Sigmoid colon (tissue), 4 donors: ENCODE results near the gene FAM118B.

Source experiments
- CTCF ChIP-seq, 4 experiments: fragments of 450-650 bp in 3 of 4; fragments of 200-600 bp in 1 of 4; IDR thresholded peaks; one replicate each; pipeline ENCODE4 v1.5.1; 2016 to 2019; ENCODE audit warnings: antibody characterized with exemption in 4 of 4, mild to moderate bottlenecking in 3 of 4, moderate library complexity in 2 of 4
- EP300 ChIP-seq, 4 donors: sonication (generic); formaldehyde crosslinking; IDR thresholded peaks; one replicate each; pipeline ENCODE4 v1.6.1; 2017; ENCODE audit warnings: antibody characterized with exemption in 4 of 4
- POLR2A ChIP-seq, 2 donors: fragments of 450-650 bp; IDR thresholded peaks; one replicate each; pipeline ENCODE4 v1.6.1; 2016; ENCODE audit warnings: antibody characterized with exemption in 2 of 2, mild to moderate bottlenecking in 2 of 2, moderate library complexity in 2 of 2

- no peak for TF ChIP-seq CTCF (IDR thresholded peaks at IDR 0.05)
- no peak for TF ChIP-seq POLR2A (IDR thresholded peaks at IDR 0.05)
- no peak for TF ChIP-seq EP300 (IDR thresholded peaks at IDR 0.05)
These were observed 6.2 kb upstream of the FAM118B start for GRCh38 chr11:126205359-126205758.
